ENCODE data around the gene MRPL34. TPM values are rescaled to one million over a fixed set of nuclear protein-coding genes. Genes with fewer than 3 reads are reported as not detected.

Gene MRPL34
- total RNA-seq, 1 donor from 2014 or later: 206 TPM

- H3K27me3 ChIP-seq (ENCODE audit: low read depth): no peaks in the 10 kb centered on the region
- H3K4me3 ChIP-seq: no peak overlapping the region
- intact Hi-C loops (cut with micrococcal nuclease): no loop called here
- peaks cover 6% of the 10 kb centered on the region for H3K4me1 ChIP-seq
- no peaks in the 10 kb centered on the region for H3K9me3 ChIP-seq (replicated peaks)
- H3K27ac ChIP-seq (replicated peaks): no peak overlapping the region
- peaks cover 51% of the 10 kb centered on the region for H3K36me3 ChIP-seq
- no peak for DNase-seq
- no peak for TF ChIP-seq CTCF (IDR thresholded peaks at IDR 0.05; ENCODE audit: borderline replicate concordance)
Observed at GRCh38 chr19:17322854-17323253, 17.2 kb downstream of the MRPL34 start.

DNA sequence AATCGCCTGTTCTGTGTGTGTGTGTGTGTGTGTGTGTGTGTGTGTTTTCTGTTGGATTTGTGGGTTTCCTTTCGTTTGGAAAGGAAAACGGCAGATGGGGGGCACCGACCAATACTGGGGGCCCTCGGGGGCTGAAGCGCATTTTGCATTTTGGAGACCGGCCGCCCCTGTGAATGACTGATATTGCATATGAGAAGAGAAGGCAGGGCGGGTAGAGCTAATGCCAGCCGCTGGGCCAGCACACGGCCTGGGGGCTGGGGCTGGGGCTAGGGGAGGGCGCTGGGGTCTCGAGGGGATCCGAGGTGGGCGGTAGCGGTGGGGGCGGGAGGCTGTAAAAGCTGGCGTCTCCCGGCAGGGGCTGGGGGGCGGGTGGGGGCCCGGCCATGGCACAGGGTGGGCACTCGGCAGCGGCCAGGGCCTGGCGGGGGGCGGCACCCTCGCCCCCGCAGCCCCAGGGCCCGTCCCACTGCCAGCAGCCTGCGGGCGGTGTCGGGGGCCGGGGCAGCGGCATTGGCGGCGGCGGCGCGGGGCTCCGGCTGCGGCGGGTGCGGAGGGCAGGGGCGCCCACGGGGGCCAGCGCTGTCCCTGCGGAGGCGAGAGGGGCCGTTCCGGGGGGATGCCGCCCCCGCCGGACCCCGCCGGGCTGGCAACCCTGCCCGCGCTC is 17.8 kb downstream of the MRPL34 start:
- Histone ChIP-seq H3K4me3 (no peak overlapping the region), H3K36me3 (peaks cover 46% of the 10 kb centered on the region), H3K4me1 (peaks cover 9% of the 10 kb centered on the region)

DNA sequence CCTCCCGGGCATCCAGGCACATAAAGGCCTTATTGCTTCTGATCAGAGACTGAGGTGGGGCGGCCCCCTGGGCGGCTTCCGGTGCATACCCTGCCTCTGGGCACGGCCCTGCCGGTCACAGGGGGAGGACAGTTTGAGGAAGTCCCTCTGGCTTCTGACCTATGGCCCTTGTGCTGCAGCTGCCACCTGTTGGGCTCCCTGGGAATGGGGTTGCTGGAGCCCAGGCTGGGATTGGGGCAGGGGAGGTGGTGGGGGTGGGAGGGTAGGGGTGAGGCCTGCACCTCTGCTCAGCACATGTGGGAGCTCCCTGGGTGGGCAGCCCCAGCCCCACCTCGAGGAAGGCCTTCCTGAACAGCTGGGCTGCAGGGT is 18.3 kb downstream of the MRPL34 start:
- Histone ChIP-seq H3K4me1 (peaks cover 9% of the 10 kb centered on the region), H3K27ac (replicated peaks) (no peak overlapping the region), H3K36me3 (peaks cover 46% of the 10 kb centered on the region), H3K4me3 (no peak overlapping the region), H3K9me3 (replicated peaks) (no peaks in the 10 kb centered on the region), H3K27me3 (ENCODE audit: low read depth) (no peaks in the 10 kb centered on the region)
- DNase-seq: no peak
- TF ChIP-seq CTCF (IDR thresholded peaks at IDR 0.05; ENCODE audit: borderline replicate concordance): no peak
- intact Hi-C loops (cut with micrococcal nuclease): no loop called here

More for the DNA sequence above, 17.8 kb downstream of the MRPL34 start:
- intact Hi-C loops (cut with micrococcal nuclease): no loop called here
- H3K27me3 ChIP-seq (ENCODE audit: low read depth): no peaks in the 10 kb centered on the region
- no peak for DNase-seq
- no peaks in the 10 kb centered on the region for H3K9me3 ChIP-seq (replicated peaks)
- no peak overlapping the region for H3K27ac ChIP-seq (replicated peaks)
- no peak for TF ChIP-seq CTCF (IDR thresholded peaks at IDR 0.05; ENCODE audit: borderline replicate concordance)

GRCh38 chr19:17324357-17325114 is 18.9 kb downstream of the MRPL34 start:
- TF ChIP-seq CTCF (IDR thresholded peaks at IDR 0.05; ENCODE audit: borderline replicate concordance): no peak
- no peak overlapping the region for H3K27ac ChIP-seq (replicated peaks)
- intact Hi-C loops (cut with micrococcal nuclease): no loop called here
- DNase-seq: no peak
- peaks cover 40% of the 10 kb centered on the region for H3K36me3 ChIP-seq
- H3K9me3 ChIP-seq (replicated peaks): no peaks in the 10 kb centered on the region
- peaks cover 12% of the 10 kb centered on the region for H3K4me1 ChIP-seq
- no peak overlapping the region for H3K4me3 ChIP-seq
- no peaks in the 10 kb centered on the region for H3K27me3 ChIP-seq (ENCODE audit: low read depth)

DNA sequence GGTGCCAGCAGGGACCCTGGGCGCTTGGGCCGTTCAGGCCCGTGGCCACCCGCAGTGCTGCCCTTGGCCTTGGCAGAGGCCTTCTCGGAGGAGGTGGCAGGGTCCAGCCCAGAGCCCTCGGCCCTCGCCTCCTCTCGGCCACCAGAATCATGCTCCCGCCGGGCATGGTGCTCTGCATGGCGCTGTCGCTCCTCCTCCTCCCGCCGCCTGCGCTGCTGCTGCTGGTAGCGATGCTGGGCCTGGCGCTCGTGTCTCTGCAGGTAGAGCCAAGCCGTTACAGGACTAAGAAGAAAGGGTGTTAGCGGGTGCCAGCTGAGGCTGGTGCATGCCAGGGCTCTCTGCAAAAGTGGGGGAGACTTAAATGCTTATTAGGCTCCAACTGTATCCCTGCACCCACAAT is 19.5 kb downstream of the MRPL34 start:
- H3K27ac ChIP-seq (replicated peaks): no peak overlapping the region
- no peaks in the 10 kb centered on the region for H3K9me3 ChIP-seq (replicated peaks)
- H3K36me3 ChIP-seq: peaks cover 34% of the 10 kb centered on the region
- H3K27me3 ChIP-seq (ENCODE audit: low read depth): no peaks in the 10 kb centered on the region
- intact Hi-C loops (cut with micrococcal nuclease): no loop called here
- peaks cover 12% of the 10 kb centered on the region for H3K4me1 ChIP-seq
- no peak for DNase-seq
- no peak overlapping the region for H3K4me3 ChIP-seq
- no peak for TF ChIP-seq CTCF (IDR thresholded peaks at IDR 0.05; ENCODE audit: borderline replicate concordance)
